ENCODE measurements around the gene KRTDAP.
"Not testable (repeated sequence)": the region's sequence is repeated elsewhere in the genome, so short reads cannot be mapped to it uniquely, and the experiment has no call there.

- TF ChIP-seq ARNT (IDR thresholded peaks at IDR 0.05); L3MBTL2 (conservative IDR thresholded peaks at IDR 0.05); ELF4 (IDR thresholded peaks at IDR 0.05); TARDBP (IDR thresholded peaks at IDR 0.05); PKNOX1 (IDR thresholded peaks at IDR 0.05); CTBP1 (IDR thresholded peaks at IDR 0.05; ENCODE audit: borderline replicate concordance); SP1 (IDR thresholded peaks at IDR 0.05); FOXM1 (IDR thresholded peaks at IDR 0.05; ENCODE audit: borderline replicate concordance); HDGF (IDR thresholded peaks at IDR 0.05; ENCODE audit: borderline replicate concordance); ZNF384 (IDR thresholded peaks at IDR 0.05); BHLHE40 (IDR thresholded peaks at IDR 0.05; ENCODE audit: borderline replicate concordance); FOXK2 (IDR thresholded peaks at IDR 0.05); NFRKB (IDR thresholded peaks at IDR 0.05): not testable (repeated sequence)
These were observed 27.3 kb downstream of the KRTDAP start for GRCh38 chr19:35462956-35463355.

Measured in HEK293T (cell line).